Suprapubic skin (tissue), 4 donors: ENCODE measurements around the gene SLC43A1. TPM values are rescaled to one million over a fixed set of nuclear protein-coding genes. Genes with fewer than 3 reads are reported as not detected.

Experiments used
- DNase-seq, 2 donors: peaks; one replicate each; pipeline ENCODE4 v3.0.0-alpha.2; 2019; ENCODE audit warnings: low spot score in 2 of 2
- H3K27ac ChIP-seq: fragments of 200-600 bp; sonication (generic); one replicate; pipeline ENCODE4 v1.5.1; 2019
- H3K27me3 ChIP-seq: fragments of 200-600 bp; sonication (generic); one replicate; pipeline ENCODE4 v1.5.1; 2019
- H3K36me3 ChIP-seq: fragments of 200-600 bp; sonication (generic); one replicate; pipeline ENCODE4 v1.5.1; 2019
- H3K4me1 ChIP-seq: fragments of 200-600 bp; sonication (generic); one replicate; pipeline ENCODE4 v1.5.1; 2019
- H3K4me3 ChIP-seq: fragments of 200-600 bp; sonication (generic); one replicate; pipeline ENCODE4 v1.5.1; 2019; ENCODE audit warnings: mild to moderate bottlenecking
- H3K9me3 ChIP-seq: fragments of 200-600 bp; sonication (generic); one replicate; pipeline ENCODE4 v1.5.1; 2019
- EP300 ChIP-seq: sonication (generic); formaldehyde crosslinking; IDR thresholded peaks from one replicate; pipeline ENCODE4 v1.6.1; 2017; ENCODE audit warnings: antibody characterized with exemption
- POLR2A ChIP-seq, 2 donors: fragments of 450-650 bp; IDR thresholded peaks; one replicate each; pipeline ENCODE4 v1.6.1; 2017; ENCODE audit warnings: antibody characterized with exemption in 2 of 2, mild to moderate bottlenecking in 2 of 2, moderate library complexity in 2 of 2
- POLR2AphosphoS5 ChIP-seq, 3 donors: sonication (generic); formaldehyde crosslinking; IDR thresholded peaks; one replicate each; pipeline ENCODE4 v1.6.1; 2017; ENCODE audit warnings: antibody characterized with exemption in 3 of 3
- WGBS: methylation state at CpG from one replicate; pipeline ENCODE4 v1.1.5; 2018; 5-methylcytosine and 5-hydroxymethylcytosine counted together
- total RNA-seq, 4 donors: library from RNA; depleted of rRNA; stranded (reverse); fragments of >200 nt; gene quantifications; one replicate each; pipeline ENCODE4 v1.1.0, GENCODE V29; 2016
- TF ChIP-seq, protein P1 (sequence below), 2 donors: fragments of 200-600 bp in 1 of 2; fragments of 450-650 bp in 1 of 2; sonication (generic) in 1 of 2; IDR thresholded peaks; one replicate each; pipeline ENCODE4 v1.5.1; 2016 to 2019; ENCODE audit warnings: antibody characterized with exemption in 2 of 2, mild to moderate bottlenecking in 1 of 2, moderate library complexity in 1 of 2

The SLC43A1 gene
- total RNA-seq, 4 donors from 2014 or later = 13.8 to 48.8 (median 22.3) TPM

DNA sequence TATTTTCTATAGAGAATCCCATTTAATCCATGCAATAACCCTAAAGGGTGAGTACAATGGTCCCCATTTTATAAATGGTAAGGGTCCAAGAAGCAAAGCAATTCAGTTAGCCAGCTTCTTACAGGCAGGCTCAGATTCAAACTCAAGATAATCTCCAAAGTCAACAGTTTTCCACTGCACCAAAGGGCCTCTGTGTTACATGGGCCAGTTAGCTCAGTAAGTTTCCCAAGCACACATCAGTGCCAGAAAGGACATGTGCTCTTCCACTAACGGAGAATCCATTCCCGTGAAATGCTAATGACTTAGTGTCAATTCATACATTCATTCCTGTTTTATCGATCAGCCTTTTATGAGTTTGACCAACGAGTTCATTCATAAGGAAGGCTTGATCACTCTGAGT lies 11.0 kb downstream of the SLC43A1 start:
- no peaks in the 10 kb centered on the region for H3K36me3 ChIP-seq
- no peak for TF ChIP-seq POLR2AphosphoS5 (IDR thresholded peaks at IDR 0.05)
- TF ChIP-seq EP300 = no peak
- TF ChIP-seq POLR2A (IDR thresholded peaks at IDR 0.05) = no peak
- TF ChIP-seq, protein P1, sequence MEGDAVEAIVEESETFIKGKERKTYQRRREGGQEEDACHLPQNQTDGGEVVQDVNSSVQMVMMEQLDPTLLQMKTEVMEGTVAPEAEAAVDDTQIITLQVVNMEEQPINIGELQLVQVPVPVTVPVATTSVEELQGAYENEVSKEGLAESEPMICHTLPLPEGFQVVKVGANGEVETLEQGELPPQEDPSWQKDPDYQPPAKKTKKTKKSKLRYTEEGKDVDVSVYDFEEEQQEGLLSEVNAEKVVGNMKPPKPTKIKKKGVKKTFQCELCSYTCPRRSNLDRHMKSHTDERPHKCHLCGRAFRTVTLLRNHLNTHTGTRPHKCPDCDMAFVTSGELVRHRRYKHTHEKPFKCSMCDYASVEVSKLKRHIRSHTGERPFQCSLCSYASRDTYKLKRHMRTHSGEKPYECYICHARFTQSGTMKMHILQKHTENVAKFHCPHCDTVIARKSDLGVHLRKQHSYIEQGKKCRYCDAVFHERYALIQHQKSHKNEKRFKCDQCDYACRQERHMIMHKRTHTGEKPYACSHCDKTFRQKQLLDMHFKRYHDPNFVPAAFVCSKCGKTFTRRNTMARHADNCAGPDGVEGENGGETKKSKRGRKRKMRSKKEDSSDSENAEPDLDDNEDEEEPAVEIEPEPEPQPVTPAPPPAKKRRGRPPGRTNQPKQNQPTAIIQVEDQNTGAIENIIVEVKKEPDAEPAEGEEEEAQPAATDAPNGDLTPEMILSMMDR (IDR thresholded peaks at IDR 0.05) = no peak
- WGBS = 83% methylated on average over 4 of the region's 4 CpGs
- no peaks in the 10 kb centered on the region for H3K9me3 ChIP-seq
- peaks cover 13% of the 10 kb centered on the region for H3K4me1 ChIP-seq
- no peak overlapping the region for H3K4me3 ChIP-seq
- H3K27ac ChIP-seq = no peak overlapping the region
- no peak for DNase-seq
- no peaks in the 10 kb centered on the region for H3K27me3 ChIP-seq

DNA sequence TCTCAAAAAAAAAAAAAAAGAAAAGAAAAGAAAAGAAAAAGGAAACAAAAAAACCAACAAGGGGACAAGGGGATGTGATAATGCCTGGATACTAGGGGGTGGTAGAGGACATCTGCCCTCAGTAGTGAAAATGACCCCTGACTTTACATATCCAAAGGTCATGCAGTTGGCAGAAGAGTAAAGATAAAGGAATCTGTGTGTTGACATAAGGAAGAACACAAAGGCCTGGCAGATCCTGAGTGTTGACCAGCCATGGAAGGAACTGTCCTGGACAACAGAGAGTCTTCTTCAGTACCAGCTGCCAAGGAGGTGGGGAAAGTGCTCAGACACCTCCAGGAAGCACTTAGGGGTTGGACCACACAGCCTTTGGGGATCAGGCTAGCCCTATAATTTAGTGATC lies 12.6 kb downstream of the SLC43A1 start:
- H3K4me1 ChIP-seq = peaks cover 25% of the 10 kb centered on the region
- no peak for DNase-seq

DNA sequence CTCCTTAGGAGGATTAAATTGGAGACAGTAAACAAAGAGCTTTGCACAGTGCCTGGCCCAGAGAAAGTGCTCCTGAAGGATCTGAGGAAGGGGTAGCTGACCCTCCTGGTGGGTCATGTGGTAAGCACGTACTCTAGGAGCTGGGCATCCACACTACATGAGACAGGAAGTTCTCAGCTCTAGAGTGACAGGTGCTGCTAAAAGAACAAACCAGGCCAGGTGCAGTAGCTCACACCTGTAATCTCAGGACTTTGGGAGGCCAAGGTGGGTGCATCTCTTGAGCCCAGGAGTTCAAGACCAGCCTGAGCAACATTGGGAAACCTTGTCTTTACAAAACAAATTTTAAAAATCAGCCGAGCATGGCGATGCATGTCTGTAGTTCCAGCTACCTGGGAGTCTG lies 13.1 kb downstream of the SLC43A1 start:
- Histone ChIP-seq H3K27me3 (no peaks in the 10 kb centered on the region), H3K27ac (no peak overlapping the region), H3K9me3 (no peaks in the 10 kb centered on the region), H3K36me3 (no peaks in the 10 kb centered on the region), H3K4me3 (no peak overlapping the region), H3K4me1 (peaks cover 25% of the 10 kb centered on the region)
- TF ChIP-seq POLR2AphosphoS5 (IDR thresholded peaks at IDR 0.05) = no peak
- TF ChIP-seq EP300 = no peak
- no peak for TF ChIP-seq POLR2A (IDR thresholded peaks at IDR 0.05)
- TF ChIP-seq, protein P1 (IDR thresholded peaks at IDR 0.05) = no peak
- whole genome bisulfite sequencing = 97% methylated on average over 3 of the region's 3 CpGs
- DNase-seq = no peak

More for the DNA sequence above, 12.6 kb downstream of the SLC43A1 start:
- H3K36me3 ChIP-seq = no peaks in the 10 kb centered on the region
- H3K4me3 ChIP-seq = no peak overlapping the region
- no peak overlapping the region for H3K27ac ChIP-seq
- TF ChIP-seq EP300 (no peak), POLR2AphosphoS5 (IDR thresholded peaks at IDR 0.05) (no peak), POLR2A (IDR thresholded peaks at IDR 0.05) (no peak)
- TF ChIP-seq, protein P1 (IDR thresholded peaks at IDR 0.05) = no peak
- H3K9me3 ChIP-seq = no peaks in the 10 kb centered on the region
- H3K27me3 ChIP-seq = no peaks in the 10 kb centered on the region

- 59% methylated on average over 4 of the region's 4 CpGs for WGBS
- no peak overlapping the region for H3K4me3 ChIP-seq
- H3K36me3 ChIP-seq = no peaks in the 10 kb centered on the region
- no peak overlapping the region for H3K27ac ChIP-seq
- no peaks in the 10 kb centered on the region for H3K9me3 ChIP-seq
- peaks cover 25% of the 10 kb centered on the region for H3K4me1 ChIP-seq
- no peaks in the 10 kb centered on the region for H3K27me3 ChIP-seq
- TF ChIP-seq EP300 (no peak), POLR2A (IDR thresholded peaks at IDR 0.05) (no peak), POLR2AphosphoS5 (IDR thresholded peaks at IDR 0.05) (no peak)
- TF ChIP-seq, protein P1 (IDR thresholded peaks at IDR 0.05) = no peak
- no peak for DNase-seq
These were observed 13.5 kb downstream of the SLC43A1 start for GRCh38 chr11:57501953-57502352.

GRCh38 chr11:57500926-57501325 lies 14.6 kb downstream of the SLC43A1 start:
- H3K36me3 ChIP-seq = peaks cover 2% of the 10 kb centered on the region
- no peak for DNase-seq
- TF ChIP-seq, protein P1 (IDR thresholded peaks at IDR 0.05) = no peak
- no peak for TF ChIP-seq POLR2AphosphoS5 (IDR thresholded peaks at IDR 0.05)
- TF ChIP-seq EP300 = no peak
- no peak for TF ChIP-seq POLR2A (IDR thresholded peaks at IDR 0.05)
- WGBS = 95% methylated on average over 5 of the region's 15 CpGs
- H3K9me3 ChIP-seq = no peaks in the 10 kb centered on the region
- no peak overlapping the region for H3K27ac ChIP-seq
- H3K4me3 ChIP-seq = no peak overlapping the region
- peaks cover 25% of the 10 kb centered on the region for H3K4me1 ChIP-seq
- no peaks in the 10 kb centered on the region for H3K27me3 ChIP-seq
